Keratinocyte (primary cell): Measurements from ENCODE around the gene SLC4A1AP. TPM values are rescaled to one million over a fixed set of nuclear protein-coding genes. Genes with fewer than 3 reads are reported as not detected.
"Not testable (repeated sequence)": the region's sequence is repeated elsewhere in the genome, so short reads cannot be mapped to it uniquely, and the experiment has no call there.

Experiments
- DNase-seq: peaks from one replicate; pipeline ENCODE4 v3.0.0-alpha.2; 2011; ENCODE audit warnings: low read depth, missing footprints, low spot score
- FAIRE-seq: peaks from 2 replicates; lab custom pipeline; 2011; peaks lifted over from hg19 to GRCh38; lab: Jason Lieb, UNC
- H2AFZ ChIP-seq: 2 replicates; pipeline ENCODE4 v1.6.0; 2012; ENCODE audit warnings: low read length, control low read depth, inconsistent platforms; ENCODE audit not compliant: control insufficient read depth
- H3K27ac ChIP-seq: 2 replicates; pipeline ENCODE4 v1.5.1; 2011; ENCODE audit warnings: low read length; ENCODE audit not compliant: control insufficient read depth, insufficient read depth
- H3K27me3 ChIP-seq: 3 replicates; pipeline ENCODE4 v1.6.0; 2011; ENCODE audit warnings: low read length; ENCODE audit not compliant: control insufficient read depth, insufficient read depth; ENCODE audit errors: extremely low read depth
- H3K36me3 ChIP-seq, 2 experiments: 2 replicates in 1 of 2; 3 replicates in 1 of 2; pipeline ENCODE4 v1.5.1; 2011; ENCODE audit warnings: low read length in 2 of 2, mild to moderate bottlenecking in 1 of 2; ENCODE audit not compliant: control insufficient read depth in 2 of 2, insufficient read depth in 2 of 2; ENCODE audit errors: extremely low read depth in 1 of 2
- H3K4me1 ChIP-seq: 3 replicates; pipeline ENCODE4 v1.5.1; 2011; ENCODE audit warnings: low read length; ENCODE audit not compliant: control insufficient read depth, insufficient read depth; ENCODE audit errors: extremely low read depth
- H3K4me2 ChIP-seq: 3 replicates; pipeline ENCODE4 v1.6.0; 2011; ENCODE audit warnings: low read depth, low read length; ENCODE audit not compliant: control insufficient read depth, insufficient read depth; ENCODE audit errors: extremely low read depth
- H3K4me3 ChIP-seq, 3 experiments: fragments of 200-600 bp in 1 of 3; sonication (generic) in 1 of 3; 2 replicates in 2 of 3; 3 replicates in 1 of 3; pipeline ENCODE4 v1.5.1; 2011 to 2016; ENCODE audit warnings: low read length in 3 of 3, mild to moderate bottlenecking in 3 of 3, control low read depth in 2 of 3, inconsistent platforms in 1 of 3, low read depth in 1 of 3, mixed read lengths in 1 of 3, mixed run types in 1 of 3, moderate library complexity in 1 of 3; ENCODE audit not compliant: control insufficient read depth in 2 of 3, insufficient read depth in 2 of 3; ENCODE audit errors: extremely low read depth in 1 of 3
- H3K79me2 ChIP-seq: 2 replicates; pipeline ENCODE4 v1.6.0; 2012; ENCODE audit warnings: low read length; ENCODE audit not compliant: control insufficient read depth, insufficient read depth
- H3K9ac ChIP-seq: 3 replicates; pipeline ENCODE4 v1.6.0; 2011; ENCODE audit warnings: low read length; ENCODE audit not compliant: control insufficient read depth, insufficient read depth; ENCODE audit errors: extremely low read depth
- H3K9me1 ChIP-seq: 3 replicates; pipeline ENCODE4 v1.6.0; 2011; ENCODE audit warnings: low read length; ENCODE audit not compliant: control insufficient read depth, insufficient read depth; ENCODE audit errors: extremely low read depth
- H3K9me3 ChIP-seq: 2 replicates; pipeline ENCODE4 v1.5.1; 2012; ENCODE audit warnings: low read depth, low read length; ENCODE audit not compliant: control insufficient read depth
- H4K20me1 ChIP-seq: 3 replicates; pipeline ENCODE4 v1.6.0; 2011; ENCODE audit warnings: low read length; ENCODE audit not compliant: control insufficient read depth, insufficient read depth; ENCODE audit errors: extremely low read depth
- CTCF ChIP-seq, 3 experiments: IDR thresholded peaks in 1 of 3; conservative IDR thresholded peaks in 1 of 3; optimal IDR thresholded peaks in 1 of 3; 2 replicates in 2 of 3; 3 replicates in 1 of 3; pipeline versions ENCODE3 to v1.5.1; 2011; ENCODE audit warnings: low read length in 3 of 3, mild to moderate bottlenecking in 3 of 3, moderate library complexity in 2 of 3, control low read depth in 1 of 3, inconsistent platforms in 1 of 3; ENCODE audit not compliant: insufficient read depth in 2 of 3; ENCODE audit errors: extremely low read depth in 1 of 3
- EZH2 ChIP-seq: IDR thresholded peaks from one replicate; pipeline ENCODE4 v1.6.1; 2012; ENCODE audit warnings: inconsistent platforms, mild to moderate bottlenecking, low read length, moderate library complexity
- dilution Hi-C: fragments of 300-500 bp; cut with MboI; formaldehyde crosslinking; loops from one replicate; pipeline ENCODE4 v1.7.0; 2020; ENCODE audit warnings: low sequenced_read_pairs; ENCODE audit not compliant: extremely low pct_ligation_motif_present
- polyA plus RNA-seq, 5 experiments: library from polyadenylated mRNA; depleted of rRNA in 3 of 5; stranded (reverse) in 3 of 5; stranded (forward) in 1 of 5; unstranded in 1 of 5; fragments of >200 nt; gene quantifications; 1 replicate in 1 of 5; 2 replicates in 3 of 5; 3 replicates in 1 of 5; pipeline versions ENCODE4 v1.2.1 to v1.2.3, GENCODE V29; 2011 to 2012; ENCODE audit warnings: missing spikeins in 2 of 5, low read depth in 1 of 5, low replicate concordance in 1 of 5

The SLC4A1AP gene
- polyA plus RNA-seq, 1 donor (not counting 4 experiments of a cell fraction or from before 2014, with no cell fraction given), result 17.0 TPM

GRCh38 chr2:27627963-27628766 is 35.5 kb upstream of the SLC4A1AP start:
- H3K79me2 ChIP-seq, result peaks cover 22% of the 10 kb centered on the region
- H2AFZ ChIP-seq, result no peak overlapping the region
- H3K9ac ChIP-seq, result peak overlapping the region; percentile 100
- DNase-seq (peak; percentile 77), FAIRE-seq (peak; percentile 79)
- peaks cover 30% of the 10 kb centered on the region for H3K4me1 ChIP-seq
- no peaks in the 10 kb centered on the region for H3K9me1 ChIP-seq
- H3K27ac ChIP-seq, result peak overlapping the region; percentile 99
- no peaks in the 10 kb centered on the region for H3K27me3 ChIP-seq
- TF ChIP-seq CTCF (optimal IDR thresholded peaks at IDR 0.05 in 1 of 3, IDR thresholded peaks at IDR 0.05 in 1 of 3, conservative IDR thresholded peaks at IDR 0.05 in 1 of 3; ENCODE audit: extremely low read depth in 1 of 3, insufficient read depth in 2 of 3, low read length in 3 of 3), result no peak
- no peak for TF ChIP-seq EZH2
- H3K4me2 ChIP-seq, result peak overlapping the region; percentile 76
- dilution Hi-C loops, result no loop called here
- no peaks in the 10 kb centered on the region for H3K9me3 ChIP-seq
- H3K36me3 ChIP-seq, result peaks cover 12 to 19% of the 10 kb centered on the region in 2 experiments
- H3K4me3 ChIP-seq, result peak overlapping the region; percentile 87 to 99 (median 97)
- H4K20me1 ChIP-seq, result no peaks in the 10 kb centered on the region

DNA sequence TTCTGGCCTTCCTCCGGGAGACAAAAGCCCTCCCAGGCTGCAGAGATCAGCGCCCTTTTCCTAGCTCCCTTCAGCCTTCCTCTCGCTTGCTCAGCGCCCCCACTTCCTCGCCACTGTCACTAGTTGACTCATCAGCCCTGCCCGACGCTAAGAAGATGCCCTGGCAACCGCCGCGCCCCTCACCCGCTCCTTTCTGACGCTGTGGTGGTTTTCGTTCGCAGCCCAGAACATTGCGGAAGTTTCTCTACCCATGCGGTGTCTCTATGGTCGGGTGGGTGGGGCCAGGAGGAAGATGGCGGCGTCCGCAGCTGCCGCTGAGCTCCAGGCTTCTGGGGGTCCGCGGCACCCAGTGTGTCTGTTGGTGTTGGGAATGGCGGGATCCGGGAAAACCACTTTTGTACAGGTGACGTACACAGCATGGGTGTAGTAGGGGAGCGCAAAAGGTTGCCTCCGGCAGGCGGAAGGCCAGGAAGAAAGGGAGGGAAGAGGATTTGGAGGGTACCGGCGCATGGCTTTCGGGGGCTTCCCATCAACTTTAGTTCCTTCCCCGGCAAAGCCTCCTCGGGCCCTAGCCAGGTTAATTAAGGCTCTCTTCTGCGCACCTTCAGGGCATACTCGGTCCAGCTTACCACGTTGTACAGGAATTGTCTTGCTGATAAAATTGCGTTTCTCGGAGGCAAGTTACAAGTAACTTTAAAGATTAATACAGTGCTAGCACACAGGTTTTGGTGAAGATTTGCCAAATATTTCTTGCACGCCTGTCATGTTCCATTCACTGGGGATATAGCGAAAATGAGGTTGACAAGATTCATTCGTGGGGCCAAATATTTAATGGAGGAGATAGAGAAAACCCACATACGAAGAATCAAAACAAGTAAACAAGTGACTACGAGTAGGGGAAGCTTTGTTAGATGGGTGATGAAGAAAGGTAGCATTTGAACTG is 34.7 kb upstream of the SLC4A1AP start, which contains the start of the genes CCDC121 and GPN1:
CCDC121 (minus strand) TSS at position 246 of the 943 bp plus-strand sequence. CDS start 1,213 bp downstream, outside the sequence.
GPN1 (plus strand) TSS at position 284 of the 943 bp plus-strand sequence; CDS start at position 293, 9 bp downstream.
- no peak for FAIRE-seq
- dilution Hi-C loops, result no loop called here
- no peaks in the 10 kb centered on the region for H3K9me1 ChIP-seq

GRCh38 chr2:27630257-27630656 is 33.4 kb upstream of the SLC4A1AP start:
- Histone ChIP-seq H3K4me2 (peak overlapping the region; percentile 76), H3K4me1 (peaks cover 30% of the 10 kb centered on the region), H3K36me3 (peaks cover 18 to 31% of the 10 kb centered on the region in 2 experiments), H3K79me2 (peaks cover 22% of the 10 kb centered on the region)
- H3K4me3 ChIP-seq, DNase-seq, H3K9me3 ChIP-seq, FAIRE-seq, H3K27ac ChIP-seq, H3K9ac ChIP-seq, H3K9me1 ChIP-seq, H4K20me1 ChIP-seq, H2AFZ ChIP-seq, H3K27me3 ChIP-seq, dilution Hi-C loops: not testable (repeated sequence)

More for the DNA sequence above, 34.7 kb upstream of the SLC4A1AP start, which contains the start of the genes CCDC121 and GPN1:
- peaks cover 22% of the 10 kb centered on the region for H3K79me2 ChIP-seq
- peak within 1 kb of the TSS; percentile 95 for H2AFZ ChIP-seq
- peak; percentile 63 for DNase-seq
- H3K4me1 ChIP-seq, result peaks cover 30% of the 10 kb centered on the region
- peak within 1 kb of the TSS; percentile 99 for H3K27ac ChIP-seq
- peak within 1 kb of the TSS; percentile 76 for H3K4me2 ChIP-seq
- peak within 1 kb of the TSS; percentile 87 to 99 (median 97) for H3K4me3 ChIP-seq
- H4K20me1 ChIP-seq, result no peaks in the 10 kb centered on the region
- H3K27me3 ChIP-seq, result no peaks in the 10 kb centered on the region
- H3K9ac ChIP-seq, result peak within 1 kb of the TSS; percentile 100
- no peaks in the 10 kb centered on the region for H3K9me3 ChIP-seq
- TF ChIP-seq CTCF (optimal IDR thresholded peaks at IDR 0.05 in 1 of 3, IDR thresholded peaks at IDR 0.05 in 1 of 3, conservative IDR thresholded peaks at IDR 0.05 in 1 of 3; ENCODE audit: extremely low read depth in 1 of 3, insufficient read depth in 2 of 3, low read length in 3 of 3) (no peak), EZH2 (no peak)
- H3K36me3 ChIP-seq, result peaks cover 14 to 21% of the 10 kb centered on the region in 2 experiments
